ENCODE data around the gene UBTD1.

GRCh38 chr10:97508342-97508741 lies 9.6 kb downstream of the UBTD1 start:
- no peak for TF ChIP-seq POLR2AphosphoS5 (IDR thresholded peaks at IDR 0.05)
- no peak for TF ChIP-seq CTCF (IDR thresholded peaks at IDR 0.05)

Data from transverse colon (tissue), 4 donors.